ENCODE data around the gene PCDH18.

GRCh38 chr4:137538526-137538925 lies 6.2 kb upstream of the PCDH18 start:
- no peak for TF ChIP-seq POLR2AphosphoS5 (IDR thresholded peaks at IDR 0.05; ENCODE audit: low read depth, low read length)
- TF ChIP-seq TAF1 (IDR thresholded peaks at IDR 0.05; ENCODE audit: borderline replicate concordance, insufficient read depth, low read length), result no peak
- TF ChIP-seq REST (IDR thresholded peaks at IDR 0.05; ENCODE audit: insufficient read depth in 1 of 2, low read depth in 2 of 2, low read length in 2 of 2), result no peak
- TF ChIP-seq FOXP2 (optimal IDR thresholded peaks at IDR 0.05; ENCODE audit: borderline replicate concordance, extremely low read depth, extremely low read length, insufficient read depth), result no peak
- no peak for TF ChIP-seq SIN3A (IDR thresholded peaks at IDR 0.05; ENCODE audit: borderline replicate concordance, insufficient read depth, low read length)
